CD4-positive, alpha-beta T cell (primary cell): Measurements from ENCODE around the gene ID4. TPM values are rescaled to one million over a fixed set of nuclear protein-coding genes. Genes with fewer than 3 reads are reported as not detected.

Experiments used
- ATAC-seq: fragments of 200-7000 bp; cut with Tn5 transposase; one replicate; pipeline ENCODE4 v1.10.0; 2022; ENCODE audit warnings: mild to moderate bottlenecking; ENCODE audit not compliant: poor library complexity
- CTCF ChIA-PET: fragments of 350-600 bp; sonication (Branson Sonifier 250); formaldehyde crosslinking; loops from one replicate; lab custom pipeline; 2021; ENCODE audit warnings: antibody characterized with exemption, inconsistent platforms; lab: Charles Lee
- POLR2A ChIA-PET: fragments of 350-600 bp; sonication (Branson Sonifier 250); formaldehyde crosslinking; loops from one replicate; lab custom pipeline; 2021; ENCODE audit warnings: antibody characterized with exemption, inconsistent platforms; lab: Charles Lee
- DNase-seq, 14 experiments: peaks; one replicate each; pipeline ENCODE4 v3.0.0-alpha.2; 2013 to 2020; ENCODE audit warnings: mixed read lengths in 2 of 14
- H3K27ac ChIP-seq, 2 donors: one replicate each; pipeline versions ENCODE4 v1.5.1 to v1.7.0; 2013; ENCODE audit warnings: low read length in 2 of 2, low read depth in 1 of 2, mild to moderate bottlenecking in 1 of 2
- H3K27me3 ChIP-seq, 2 experiments: 1 replicate in 1 of 2; 2 replicates in 1 of 2; pipeline versions ENCODE4 v1.6.1 to v1.7.0; 2013; ENCODE audit warnings: low read length in 2 of 2, control low read depth in 1 of 2, mild to moderate bottlenecking in 1 of 2, moderate library complexity in 1 of 2; ENCODE audit not compliant: insufficient read depth in 2 of 2, control insufficient read depth in 1 of 2
- H3K36me3 ChIP-seq: one replicate; pipeline ENCODE4 v1.6.1; 2013; ENCODE audit warnings: low read length, control low read depth; ENCODE audit not compliant: insufficient read depth
- H3K4me1 ChIP-seq: one replicate; pipeline ENCODE4 v1.6.1; 2013; ENCODE audit warnings: low read length, control low read depth; ENCODE audit not compliant: insufficient read depth
- H3K4me3 ChIP-seq: one replicate; pipeline ENCODE4 v1.5.1; 2013; ENCODE audit warnings: mild to moderate bottlenecking, low read length, moderate library complexity
- H3K9me3 ChIP-seq, 2 experiments: 1 replicate in 1 of 2; 2 replicates in 1 of 2; pipeline versions ENCODE4 v1.6.1 to v1.7.0; 2013; ENCODE audit warnings: low read length in 2 of 2, mild to moderate bottlenecking in 2 of 2, control low read depth in 1 of 2, moderate library complexity in 1 of 2; ENCODE audit not compliant: control insufficient read depth in 1 of 2, insufficient read depth in 1 of 2
- H3K27ac Mint-ChIP-seq: one replicate; pipeline ENCODE4 v1.8.0; 2020; ENCODE audit warnings: mixed read lengths
- H3K27me3 Mint-ChIP-seq: one replicate; pipeline ENCODE4 v1.8.0; 2021; ENCODE audit warnings: mixed read lengths
- H3K36me3 Mint-ChIP-seq: one replicate; pipeline ENCODE4 v1.8.0; 2021; ENCODE audit warnings: low read depth, mixed read lengths
- H3K4me1 Mint-ChIP-seq: one replicate; pipeline ENCODE4 v1.8.0; 2021; ENCODE audit warnings: low read depth, mixed read lengths
- H3K4me3 Mint-ChIP-seq: one replicate; pipeline ENCODE4 v1.8.0; 2020; ENCODE audit warnings: mild to moderate bottlenecking, mixed read lengths
- H3K9me3 Mint-ChIP-seq: one replicate; pipeline ENCODE4 v1.8.0; 2020; ENCODE audit warnings: mixed read lengths
- CTCF ChIP-seq: fragments of 200-600 bp; IDR thresholded peaks from one replicate; pipeline ENCODE4 v1.8.0; 2022; ENCODE audit warnings: antibody characterized with exemption, mild to moderate bottlenecking
- intact Hi-C, 2 experiments: fragments of 100-400 bp; cut with DNase I in 1 of 2; cut with micrococcal nuclease in 1 of 2; formaldehyde crosslinking; loops; one replicate each; pipeline versions ENCODE4 v1.15.1 to v1.9.0; 2023 to 2025; cut with DNase I, micrococcal nuclease
- total RNA-seq, 174 experiments: library from RNA in 2 of 174; stranded (reverse) in 2 of 174; gene quantifications; one replicate each; pipeline ENCODE4 v1.2.3 and lab custom pipeline; 2021 to 2026

The ID4 gene
- total RNA-seq, 2 experiments from 2014 or later: not detected

- ChIA-PET POLR2A (no interaction called here), CTCF (interaction anchor here (1.3 kb wide), 1 partner anchor 13 kb away, joined by 3 read pairs; no protein-coding TSS in a partner anchor)
- Histone ChIP-seq H3K36me3 (no peaks in the 10 kb centered on the region), H3K4me1 (no peaks in the 10 kb centered on the region), H3K27me3 (peaks cover 0 to 7% of the 10 kb centered on the region in 2 experiments), H3K9me3 (peaks cover 0 to 5% of the 10 kb centered on the region in 2 experiments), H3K27ac (no peak overlapping the region), H3K4me3 (no peak overlapping the region)
- DNase-seq (no peak), ATAC-seq (no peak)
- intact Hi-C loops: no loop called here
- Mint-ChIP-seq H3K4me1 (no peaks in the 10 kb centered on the region), H3K4me3 (no peak overlapping the region), H3K36me3 (no peaks in the 10 kb centered on the region), H3K9me3 (peaks cover 11% of the 10 kb centered on the region), H3K27me3 (peaks cover 27% of the 10 kb centered on the region), H3K27ac (no peak overlapping the region)
- TF ChIP-seq CTCF: no peak
Observed at GRCh38 chr6:19798362-19798761, 38.8 kb upstream of the ID4 start.

GRCh38 chr6:19802656-19803055 lies 34.5 kb upstream of the ID4 start:
- DNase-seq (no peak), ATAC-seq (no peak)
- intact Hi-C loops: no loop called here
- POLR2A ChIA-PET: no interaction called here
- peaks cover 8% of the 10 kb centered on the region for H3K4me1 ChIP-seq
- H3K27ac ChIP-seq: no peak overlapping the region
- Mint-ChIP-seq H3K27me3 (peaks cover 44% of the 10 kb centered on the region), H3K36me3 (no peaks in the 10 kb centered on the region), H3K4me3 (no peak overlapping the region), H3K9me3 (no peaks in the 10 kb centered on the region), H3K27ac (no peak overlapping the region), H3K4me1 (peaks cover 13% of the 10 kb centered on the region)
- H3K9me3 ChIP-seq: peaks cover 0 to 7% of the 10 kb centered on the region in 2 experiments
- CTCF ChIA-PET: no interaction called here
- no peak for TF ChIP-seq CTCF
- peaks cover 4 to 22% of the 10 kb centered on the region in 2 experiments for H3K27me3 ChIP-seq
- no peaks in the 10 kb centered on the region for H3K36me3 ChIP-seq
- no peak overlapping the region for H3K4me3 ChIP-seq

- no peak for ATAC-seq
- no peak overlapping the region for H3K4me3 Mint-ChIP-seq
- H3K27me3 Mint-ChIP-seq: peaks cover 39% of the 10 kb centered on the region
Observed at GRCh38 chr6:19803331-19804204, 33.6 kb upstream of the ID4 start.

More at GRCh38 chr6:19803331-19804204, 33.6 kb upstream of the ID4 start:
- H3K27ac Mint-ChIP-seq: no peak overlapping the region
- no peak for DNase-seq
- intact Hi-C loops: no loop called here
- no peak overlapping the region for H3K4me3 ChIP-seq
- H3K9me3 ChIP-seq: peaks cover 0 to 7% of the 10 kb centered on the region in 2 experiments
- H3K9me3 Mint-ChIP-seq: no peaks in the 10 kb centered on the region
- H3K4me1 ChIP-seq: peaks cover 8% of the 10 kb centered on the region
- ChIA-PET POLR2A (no interaction called here), CTCF (no interaction called here)
- H3K27ac ChIP-seq: no peak overlapping the region
- peaks cover 13% of the 10 kb centered on the region for H3K4me1 Mint-ChIP-seq
- TF ChIP-seq CTCF: no peak
- H3K27me3 ChIP-seq: peaks cover 4 to 22% of the 10 kb centered on the region in 2 experiments
- no peaks in the 10 kb centered on the region for H3K36me3 ChIP-seq
- no peaks in the 10 kb centered on the region for H3K36me3 Mint-ChIP-seq
